PC-3 (cell line): ENCODE measurements around the gene MRPL37. TPM values are rescaled to one million over a fixed set of nuclear protein-coding genes. Genes with fewer than 3 reads are reported as not detected.

Experiments
- ATAC-seq: fragments of 200-7000 bp; cut with Tn5 transposase; 2 replicates; pipeline ENCODE4 v1.9.1; 2020; ENCODE audit warnings: mild to moderate bottlenecking, moderate library complexity
- BruUV-seq: library from RNA; stranded (reverse); fragments of 400-500 nt; replicated peaks from 2 replicates; lab custom pipeline; 2021; lab: Mats Ljungman, UMichigan
- CTCF ChIA-PET: fragments of 300-600 bp; sonication (Branson Sonifier 250); formaldehyde crosslinking; loops from one replicate; lab custom pipeline; 2022; ENCODE audit warnings: antibody characterized with exemption; lab: Charles Lee
- POLR2A ChIA-PET: fragments of 300-600 bp; sonication (Branson Sonifier 250); formaldehyde crosslinking; loops from one replicate; lab custom pipeline; 2022; ENCODE audit warnings: antibody characterized with exemption; ENCODE audit not compliant: unreplicated experiment; lab: Charles Lee
- DNase-seq: peaks from one replicate; pipeline ENCODE4 v3.0.0-alpha.2; 2015
- H2AFZ ChIP-seq: fragments of 300-600 bp; sonication (generic); 2 replicates; pipeline ENCODE4 v1.6.0; 2016; ENCODE audit warnings: antibody characterized with exemption, low read length
- H3F3A ChIP-seq: fragments of 300-600 bp; sonication (generic); one replicate; pipeline ENCODE4 v1.6.0; 2017; ENCODE audit warnings: antibody characterized with exemption, low read length, control low read depth, mild to moderate bottlenecking; ENCODE audit not compliant: unreplicated experiment
- H3K27ac ChIP-seq: fragments of 300-600 bp; sonication (generic); 2 replicates; pipeline ENCODE4 v1.5.1; 2016; ENCODE audit warnings: mild to moderate bottlenecking, low read length
- H3K27me3 ChIP-seq: fragments of 300-600 bp; sonication (generic); 2 replicates; pipeline ENCODE4 v1.6.1; 2016; ENCODE audit warnings: low read length, mixed read lengths
- H3K36me3 ChIP-seq: fragments of 300-600 bp; sonication (generic); 2 replicates; pipeline ENCODE4 v1.6.1; 2016; ENCODE audit warnings: low read depth, mixed run types, low read length, mixed read lengths
- H3K4me1 ChIP-seq: fragments of 300-600 bp; sonication (generic); 2 replicates; pipeline ENCODE4 v1.5.1; 2016; ENCODE audit warnings: low read length; ENCODE audit not compliant: insufficient read depth
- H3K4me2 ChIP-seq: fragments of 300-600 bp; sonication (generic); 2 replicates; pipeline ENCODE4 v1.6.0; 2016; ENCODE audit warnings: low read length
- H3K4me3 ChIP-seq: fragments of 300-600 bp; sonication (generic); 2 replicates; pipeline ENCODE4 v1.5.1; 2016; ENCODE audit warnings: mild to moderate bottlenecking, low read length, mixed read lengths
- H3K79me2 ChIP-seq: fragments of 300-600 bp; sonication (generic); 2 replicates; pipeline ENCODE4 v1.6.1; 2017; ENCODE audit warnings: low read length, mixed read lengths
- H3K9ac ChIP-seq: fragments of 300-600 bp; sonication (generic); 2 replicates; pipeline ENCODE4 v1.6.0; 2016; ENCODE audit warnings: mild to moderate bottlenecking, low read length
- H3K9me2 ChIP-seq: fragments of 300-600 bp; sonication (generic); replicated peaks from 2 replicates; pipeline ENCODE4 v1.6.1; 2016; ENCODE audit warnings: mixed run types, low read length, mixed read lengths
- H3K9me3 ChIP-seq: fragments of 300-600 bp; sonication (generic); 2 replicates; pipeline ENCODE4 v1.6.1; 2016; ENCODE audit warnings: low read length, mixed read lengths
- H4K20me1 ChIP-seq: fragments of 300-600 bp; sonication (generic); 2 replicates; pipeline ENCODE4 v1.6.1; 2016; ENCODE audit warnings: low read length, mixed read lengths
- EZH2 ChIP-seq: fragments of 300-600 bp; sonication (generic); IDR thresholded peaks from one replicate; pipeline ENCODE4 v1.6.1; 2017; ENCODE audit warnings: antibody characterized with exemption, mild to moderate bottlenecking, low read length; ENCODE audit not compliant: unreplicated experiment
- EZH2phosphoT487 ChIP-seq: fragments of 300-600 bp; sonication (generic); IDR thresholded peaks from 2 replicates; pipeline ENCODE4 v1.6.1; 2018; ENCODE audit warnings: mild to moderate bottlenecking, antibody characterized with exemption, low read length, borderline replicate concordance
- intact Hi-C: fragments of 100-400 bp; cut with micrococcal nuclease; formaldehyde crosslinking; loops from 2 replicates; pipeline ENCODE4 v1.9.0; 2023
- total RNA-seq: library from RNA; depleted of rRNA; stranded (reverse); fragments of >200 nt; gene quantifications from 2 replicates; pipeline ENCODE4 v1.2.3, GENCODE V29; 2014
- TF ChIP-seq, protein P1 (sequence below): fragments of 300-600 bp; sonication (generic); conservative IDR thresholded peaks from 2 replicates; pipeline ENCODE4 v1.5.1; 2017; ENCODE audit warnings: antibody characterized with exemption, low read depth, mild to moderate bottlenecking, low read length

MRPL37 gene
- total RNA-seq, 1 experiment from 2014 or later = 191 TPM

DNA sequence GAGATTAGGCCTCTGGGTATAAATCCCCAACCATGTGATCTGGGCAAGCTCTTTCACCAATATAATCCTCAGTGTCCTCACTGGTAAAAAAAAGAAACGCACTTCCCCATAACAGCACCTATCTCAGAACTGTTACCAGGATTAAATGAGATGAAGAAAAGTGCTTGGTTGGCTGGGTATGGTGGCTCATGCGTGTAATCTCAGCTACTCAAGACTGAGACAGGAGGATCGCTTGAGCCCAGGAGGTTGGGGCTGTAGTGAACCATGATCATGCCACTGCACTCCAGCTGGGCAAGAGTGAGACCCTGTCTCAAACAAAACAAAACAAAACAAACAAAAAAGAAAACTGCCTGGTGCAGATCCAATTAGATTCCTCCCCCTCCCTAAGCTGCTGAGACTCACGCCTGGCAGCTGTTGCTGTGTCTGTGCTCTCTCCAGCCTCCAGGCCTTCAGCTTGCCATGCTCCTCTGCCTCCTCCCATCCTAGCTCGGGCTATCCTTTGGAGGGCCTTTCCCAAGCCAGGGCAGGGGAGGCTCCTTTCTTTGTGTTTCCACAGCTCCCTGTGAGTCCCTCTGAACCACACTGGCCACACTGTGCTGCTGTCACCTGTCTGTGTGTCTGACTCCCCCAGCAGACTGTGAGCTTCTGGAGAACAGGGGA lies 19.1 kb upstream of the MRPL37 start:
- H3K9me2 ChIP-seq = no peaks in the 10 kb centered on the region
- DNase-seq (no peak), ATAC-seq (no peak)
- no peak overlapping the region for H3K4me3 ChIP-seq
- TF ChIP-seq EZH2phosphoT487 = no peak
- no peak for TF ChIP-seq EZH2
- TF ChIP-seq, protein P1, sequence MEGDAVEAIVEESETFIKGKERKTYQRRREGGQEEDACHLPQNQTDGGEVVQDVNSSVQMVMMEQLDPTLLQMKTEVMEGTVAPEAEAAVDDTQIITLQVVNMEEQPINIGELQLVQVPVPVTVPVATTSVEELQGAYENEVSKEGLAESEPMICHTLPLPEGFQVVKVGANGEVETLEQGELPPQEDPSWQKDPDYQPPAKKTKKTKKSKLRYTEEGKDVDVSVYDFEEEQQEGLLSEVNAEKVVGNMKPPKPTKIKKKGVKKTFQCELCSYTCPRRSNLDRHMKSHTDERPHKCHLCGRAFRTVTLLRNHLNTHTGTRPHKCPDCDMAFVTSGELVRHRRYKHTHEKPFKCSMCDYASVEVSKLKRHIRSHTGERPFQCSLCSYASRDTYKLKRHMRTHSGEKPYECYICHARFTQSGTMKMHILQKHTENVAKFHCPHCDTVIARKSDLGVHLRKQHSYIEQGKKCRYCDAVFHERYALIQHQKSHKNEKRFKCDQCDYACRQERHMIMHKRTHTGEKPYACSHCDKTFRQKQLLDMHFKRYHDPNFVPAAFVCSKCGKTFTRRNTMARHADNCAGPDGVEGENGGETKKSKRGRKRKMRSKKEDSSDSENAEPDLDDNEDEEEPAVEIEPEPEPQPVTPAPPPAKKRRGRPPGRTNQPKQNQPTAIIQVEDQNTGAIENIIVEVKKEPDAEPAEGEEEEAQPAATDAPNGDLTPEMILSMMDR = no peak
- ChIA-PET CTCF (interaction anchor here (1.1 kb wide), 1 partner anchor 308 kb away, joined by 28 read pairs; no protein-coding TSS in a partner anchor), POLR2A (no interaction called here)
- H3K27me3 ChIP-seq = no peaks in the 10 kb centered on the region
- intact Hi-C loops = no loop called here
- H3K9me3 ChIP-seq = no peaks in the 10 kb centered on the region
- H3K79me2 ChIP-seq = no peaks in the 10 kb centered on the region
- 0 out of 2 replicates have a peak, but pooled peaks cover under 1% of the 10 kb centered on the region for H3K36me3 ChIP-seq
- H2AFZ ChIP-seq = no peak overlapping the region
- H4K20me1 ChIP-seq = no peaks in the 10 kb centered on the region
- no peaks in the 10 kb centered on the region for H3F3A ChIP-seq
- H3K4me1 ChIP-seq = no peaks in the 10 kb centered on the region
- H3K9ac ChIP-seq = no peak overlapping the region
- H3K27ac ChIP-seq = no peak overlapping the region
- BruUV-seq = no TSS peak
- H3K4me2 ChIP-seq = no peak overlapping the region

DNA sequence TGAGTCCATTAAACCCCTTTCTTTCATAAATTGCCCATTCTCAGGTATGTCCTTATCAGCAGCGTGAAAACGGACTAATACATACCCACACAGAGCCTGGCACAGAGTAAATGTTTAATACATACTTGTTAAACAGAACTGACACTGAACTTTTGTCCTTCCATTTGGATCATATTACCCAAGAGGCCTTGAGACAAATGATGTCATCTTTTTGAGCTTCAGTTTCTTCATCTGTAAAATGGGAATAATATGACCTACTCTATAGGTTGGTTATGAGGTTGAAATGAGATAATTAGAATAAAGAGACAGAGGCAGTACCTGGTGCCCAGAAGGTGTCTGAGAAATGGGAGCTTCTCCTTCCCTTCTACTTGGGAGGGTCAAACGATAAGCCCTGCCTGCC lies 13.9 kb upstream of the MRPL37 start:
- TF ChIP-seq, protein P1 = no peak
- Histone ChIP-seq H3K4me2 (no peak overlapping the region), H2AFZ (no peak overlapping the region), H3F3A (no peaks in the 10 kb centered on the region), H3K36me3 (peaks cover 8% of the 10 kb centered on the region; the same call in 1 of the 2 replicates), H3K79me2 (no peaks in the 10 kb centered on the region), H3K27ac (no peak overlapping the region), H3K27me3 (no peaks in the 10 kb centered on the region), H3K4me3 (no peak overlapping the region), H3K4me1 (no peaks in the 10 kb centered on the region), H3K9me3 (no peaks in the 10 kb centered on the region), H4K20me1 (no peaks in the 10 kb centered on the region), H3K9me2 (no peaks in the 10 kb centered on the region), H3K9ac (no peak overlapping the region)
- intact Hi-C loops = no loop called here
- CTCF ChIA-PET = no interaction called here
- no TSS peak for BruUV-seq
- POLR2A ChIA-PET = interaction anchor here (0.7 kb wide), 1 partner anchor 15 kb away, joined by 4 read pairs; no protein-coding TSS in a partner anchor
- ATAC-seq = no peak
- DNase-seq = no peak

DNA sequence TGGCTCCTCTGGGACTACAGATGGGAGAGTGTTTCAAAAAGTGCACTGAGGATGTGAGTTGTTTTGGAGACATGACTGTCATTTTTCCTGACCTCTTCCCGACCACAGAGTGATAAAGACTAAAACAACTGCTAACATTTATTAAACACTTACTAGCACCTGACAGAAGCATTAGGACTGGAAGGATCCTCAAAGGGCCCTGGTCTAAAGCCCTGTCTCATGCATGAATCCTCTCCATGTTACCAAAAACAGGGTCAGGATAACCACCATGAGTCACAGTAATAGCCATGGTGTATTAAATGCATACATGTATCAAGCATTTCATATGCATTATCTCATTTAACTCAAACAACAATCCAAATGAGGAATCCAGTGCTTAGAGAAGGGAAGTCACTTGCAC lies 11.7 kb upstream of the MRPL37 start:
- Histone ChIP-seq H3F3A (no peaks in the 10 kb centered on the region), H3K79me2 (no peaks in the 10 kb centered on the region), H3K27ac (no peak overlapping the region), H3K4me1 (no peaks in the 10 kb centered on the region), H3K9me2 (no peaks in the 10 kb centered on the region), H3K9ac (no peak overlapping the region), H3K27me3 (no peaks in the 10 kb centered on the region), H2AFZ (no peak overlapping the region), H3K4me2 (no peak overlapping the region), H3K9me3 (no peaks in the 10 kb centered on the region), H3K4me3 (no peak overlapping the region), H3K36me3 (peaks cover 8% of the 10 kb centered on the region; the same call in 1 of the 2 replicates), H4K20me1 (no peaks in the 10 kb centered on the region)
- ATAC-seq (no peak), DNase-seq (no peak)
- ChIA-PET POLR2A (no interaction called here), CTCF (no interaction called here)
- TF ChIP-seq, protein P1 = no peak
- TF ChIP-seq EZH2 (no peak), EZH2phosphoT487 (no peak)
- no TSS peak for BruUV-seq
- intact Hi-C loops = no loop called here
